HG03095 (cell line): ENCODE data around the gene BIN1.
"Not testable (repeated sequence)": the region's sequence is repeated elsewhere in the genome, so short reads cannot be mapped to it uniquely, and the experiment has no call there.

ENCODE experiments used
- ATAC-seq: cut with Tn5 transposase; IDR thresholded peaks from one replicate; pipeline ENCODE4 v1.9.1; 2021; ENCODE audit warnings: moderate library complexity; ENCODE audit not compliant: unreplicated experiment

The BIN1 gene

DNA sequence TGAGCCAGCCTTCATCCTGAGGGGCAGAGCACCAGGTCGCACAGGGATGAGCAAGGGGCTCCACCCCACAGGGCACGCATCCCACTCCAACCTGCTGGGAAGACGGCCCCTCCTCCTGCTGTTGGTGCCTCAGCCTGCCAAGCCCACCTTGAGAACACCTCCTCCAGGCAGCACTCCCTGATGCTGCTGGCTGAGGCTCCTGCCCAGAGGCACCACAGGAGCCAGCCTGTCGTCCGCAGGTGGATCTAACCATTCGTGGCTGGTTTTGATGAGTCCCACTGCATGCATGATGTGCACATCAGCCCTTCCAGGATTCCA lies 58.4 kb downstream of the BIN1 start:
- no peak for ATAC-seq

DNA sequence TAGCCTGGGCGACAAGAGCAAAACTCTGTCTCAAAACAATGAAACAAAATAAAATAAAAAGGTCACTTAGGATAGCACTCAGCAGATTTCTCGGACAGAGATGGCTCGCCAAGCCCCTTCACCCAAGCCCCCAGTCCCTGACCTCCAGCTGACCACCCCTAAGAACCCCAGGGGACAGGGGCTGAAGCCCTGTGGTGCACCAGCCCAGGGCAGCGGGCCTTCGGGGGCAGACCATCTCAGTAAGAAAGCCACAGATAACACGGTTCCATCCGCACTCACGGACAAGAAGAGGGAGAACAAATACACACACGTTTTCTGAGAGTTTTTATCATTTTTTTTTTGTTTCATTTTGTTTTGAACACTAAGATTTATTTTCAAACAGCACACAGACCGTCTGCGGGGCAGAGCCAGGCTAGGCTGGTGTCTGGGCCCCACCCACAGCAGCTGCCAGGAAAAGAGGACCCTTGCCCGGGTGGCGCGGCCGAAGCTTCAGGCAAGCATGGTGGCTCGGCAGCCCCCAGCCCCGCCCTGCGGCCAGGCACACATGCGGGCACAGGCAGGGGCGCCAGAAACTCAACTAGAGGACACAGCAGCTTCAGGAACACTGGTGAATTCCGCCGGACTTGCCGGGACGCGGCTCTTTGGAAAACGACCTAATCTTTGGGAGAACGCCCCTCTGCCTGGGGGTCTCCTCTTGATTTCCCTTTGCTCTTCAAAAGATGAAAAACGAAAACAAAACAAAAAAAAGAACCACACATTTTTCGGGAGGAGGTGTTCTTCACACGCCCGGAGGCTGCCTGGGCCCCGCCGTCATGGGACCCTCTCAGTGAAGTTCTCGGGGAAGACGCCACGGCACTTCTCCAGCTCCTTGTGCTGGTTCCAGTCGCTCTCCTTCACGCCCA lies 59.0 kb downstream of the BIN1 start:
- no peak for ATAC-seq

DNA sequence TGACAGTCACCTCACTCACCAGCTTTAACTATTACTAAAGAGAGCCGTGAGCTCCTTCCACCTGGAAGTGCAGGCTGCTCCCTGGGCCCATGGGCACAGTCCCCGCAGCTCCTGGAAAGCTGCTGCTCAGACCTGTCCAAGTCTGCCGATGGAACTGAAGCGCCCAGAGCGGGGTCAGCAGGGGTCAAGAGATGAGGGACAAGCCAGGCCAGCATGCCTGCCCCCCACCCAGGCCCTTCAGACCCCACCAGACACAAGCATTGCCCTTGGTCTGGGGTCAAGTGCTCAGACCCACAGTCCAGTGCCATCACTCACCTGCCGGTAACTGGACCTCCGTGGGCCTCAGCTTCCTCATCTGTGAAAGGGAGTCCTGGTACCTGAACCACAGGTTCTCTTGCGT lies 59.9 kb downstream of the BIN1 start:
- ATAC-seq, result no peak

DNA sequence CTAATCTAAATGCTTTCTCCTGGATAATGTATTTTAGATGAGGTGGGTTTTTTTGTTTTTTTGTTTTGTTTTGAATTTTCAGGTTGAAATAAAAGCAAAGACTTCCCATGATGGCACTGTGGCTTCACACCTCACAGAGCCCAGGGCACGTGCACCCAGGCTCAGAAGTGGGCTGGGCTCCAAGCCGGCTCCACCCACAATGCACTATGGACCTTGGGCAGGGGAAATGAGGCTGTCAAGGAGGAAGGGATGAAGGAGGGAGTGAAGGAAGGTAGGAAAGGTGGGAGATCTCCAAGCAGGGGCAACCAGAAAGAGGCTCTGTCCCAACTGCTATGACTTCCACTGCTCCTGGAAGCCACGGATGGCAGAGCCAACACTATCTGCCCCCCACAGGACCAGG lies 60.4 kb downstream of the BIN1 start:
- no peak for ATAC-seq

DNA sequence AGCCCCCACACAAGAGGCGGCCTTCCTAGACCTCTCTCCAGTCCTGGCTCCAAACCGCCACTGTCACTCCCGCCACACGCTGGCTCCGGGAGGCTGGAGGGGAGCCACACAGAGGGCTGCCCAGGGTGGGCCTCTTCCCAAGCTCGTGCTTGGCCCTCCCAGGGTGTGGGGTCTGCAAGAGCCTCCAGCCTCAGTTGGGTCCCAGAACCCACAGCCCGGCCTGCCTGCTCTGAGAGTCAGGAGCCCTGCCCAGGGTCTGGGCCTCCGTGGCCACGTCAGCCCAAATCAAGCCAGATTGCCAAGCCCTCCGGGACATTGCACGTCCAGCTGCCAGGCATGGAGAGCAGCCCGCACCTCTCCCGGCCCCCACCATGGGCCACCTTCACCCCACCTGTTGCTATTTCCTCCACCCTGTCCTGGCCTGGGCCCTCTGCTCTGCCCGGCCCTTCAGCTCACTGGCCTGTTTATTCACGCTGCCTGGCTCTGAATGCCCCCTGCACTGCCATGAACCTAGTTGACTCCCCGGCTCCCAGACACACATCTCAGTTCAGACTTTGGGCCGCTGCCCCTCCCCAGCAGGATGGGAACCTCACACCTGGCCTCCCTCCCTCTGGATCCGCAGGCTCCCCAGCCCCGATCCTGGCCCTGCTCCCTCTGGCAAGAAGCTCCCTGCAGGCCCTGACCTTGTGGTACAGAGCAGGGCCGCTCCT lies 61.0 kb downstream of the BIN1 start:
- no peak for ATAC-seq

DNA sequence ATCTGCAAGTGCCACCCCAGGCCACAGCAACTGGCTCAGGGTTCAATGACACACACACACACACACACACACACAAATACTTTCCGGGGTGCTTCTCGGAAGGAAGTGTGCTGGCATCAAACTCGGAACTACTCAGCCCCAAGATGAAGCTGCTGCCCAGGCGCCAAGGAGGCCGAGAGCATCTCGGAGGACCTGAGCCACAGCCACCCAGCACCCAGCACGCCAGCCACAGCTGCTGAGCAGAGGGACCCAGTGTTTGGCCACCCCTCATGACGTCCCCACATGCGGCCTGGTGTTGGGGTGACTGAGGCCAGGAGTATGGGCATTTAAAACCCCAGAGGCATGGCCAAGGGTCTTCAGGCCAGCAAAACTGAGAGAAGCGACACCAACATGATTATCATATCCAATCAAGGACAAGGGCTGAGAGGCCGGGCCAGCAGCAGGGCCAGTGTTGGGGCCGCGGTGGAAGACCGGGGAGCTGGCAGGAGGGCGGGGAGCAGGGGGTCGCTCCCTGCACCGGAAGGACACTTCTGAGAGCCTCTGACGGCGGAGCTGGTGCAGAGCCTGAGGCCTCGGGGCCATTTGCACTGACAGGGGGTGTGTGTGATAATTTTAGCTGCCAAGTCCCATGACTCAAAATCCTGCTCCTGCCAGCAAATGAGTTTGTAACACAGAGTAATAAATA lies 61.8 kb downstream of the BIN1 start:
- ATAC-seq, result no peak

DNA sequence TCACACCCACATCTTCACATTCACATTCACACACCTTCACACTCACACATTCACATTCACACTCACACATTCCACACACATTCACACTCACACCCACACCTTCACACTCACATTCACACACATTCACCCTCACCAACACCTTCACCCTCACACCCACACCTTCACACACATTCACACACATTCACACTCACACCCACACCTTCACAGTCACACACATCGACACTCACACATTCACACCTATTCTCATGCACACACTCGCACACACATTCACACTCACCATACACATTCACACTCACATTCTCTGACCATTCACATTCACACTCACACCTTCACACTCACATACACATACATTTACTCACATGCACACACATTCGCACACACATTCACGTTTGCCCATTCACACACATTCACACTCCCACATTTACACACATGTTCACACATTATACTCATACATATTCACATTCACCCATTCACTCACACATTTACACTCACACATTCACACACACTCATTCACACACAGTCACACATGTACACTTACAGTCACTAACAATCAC lies 62.7 kb downstream of the BIN1 start:
- no peak for ATAC-seq

DNA sequence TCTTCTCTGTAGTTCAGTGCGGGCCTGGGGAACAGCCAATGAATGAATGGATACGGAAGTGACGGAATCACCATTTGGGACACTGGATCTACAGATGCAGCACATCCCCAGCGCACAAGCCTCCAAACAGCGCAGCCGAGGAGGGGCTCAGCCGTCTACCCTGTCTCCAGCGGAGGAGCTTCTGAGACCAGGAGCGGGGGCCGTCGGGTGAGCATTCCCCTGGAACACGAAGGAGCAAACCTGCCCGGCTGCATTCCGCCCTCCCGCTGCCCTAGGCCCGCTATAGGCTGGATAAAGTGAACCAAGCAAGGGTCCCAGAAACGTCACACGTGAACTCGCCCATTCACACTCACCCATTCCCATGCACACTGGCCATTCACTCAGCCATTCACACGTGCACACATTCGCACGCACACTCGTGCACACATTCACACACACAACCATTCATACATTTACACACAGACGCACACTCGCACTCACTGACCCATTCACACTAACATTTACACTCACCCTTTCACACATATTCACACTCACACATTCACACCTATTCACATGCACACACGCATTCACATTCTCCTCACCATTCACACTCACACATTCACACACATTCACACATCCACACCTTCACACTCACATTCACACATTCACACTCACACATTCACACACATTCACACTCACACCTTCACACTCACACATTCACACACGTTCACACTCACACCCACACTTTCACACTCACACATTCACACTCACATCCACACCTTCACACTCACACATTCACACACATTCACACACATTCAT lies 63.4 kb downstream of the BIN1 start:
- no peak for ATAC-seq

DNA sequence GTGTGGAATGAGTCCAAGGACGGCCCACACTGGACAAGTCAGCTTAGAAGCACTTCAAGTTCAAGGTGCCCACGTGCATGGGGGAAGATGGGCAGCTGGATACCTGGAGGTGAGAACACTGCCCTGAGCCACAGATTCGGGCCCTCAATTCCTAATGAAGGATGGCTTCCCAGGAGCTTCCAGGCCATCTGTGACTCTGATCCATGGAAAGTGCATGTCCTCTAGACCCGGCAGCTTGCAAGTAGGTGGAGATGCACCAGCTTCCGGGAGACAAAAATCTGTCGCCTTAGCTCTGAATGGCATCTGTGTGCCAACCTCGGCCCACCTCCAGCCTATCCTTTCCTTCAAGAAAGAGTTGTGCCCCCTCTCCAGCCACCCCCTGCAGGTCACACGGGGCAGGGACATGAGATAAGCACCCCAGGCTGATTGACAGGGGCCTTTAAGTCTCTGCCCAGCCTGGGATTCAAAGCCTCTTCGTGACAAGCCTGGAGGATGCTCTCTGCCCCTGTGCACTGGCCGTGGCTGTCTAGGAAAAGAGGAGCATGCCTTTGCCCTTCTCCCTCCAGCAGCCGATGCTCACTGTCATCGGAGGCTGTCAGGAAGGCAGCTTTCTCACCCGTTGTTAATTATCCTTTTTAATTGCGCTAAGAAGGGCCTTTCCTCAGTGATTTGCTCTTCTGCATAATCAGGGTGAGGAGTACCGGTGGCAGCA lies 65.5 kb downstream of the BIN1 start:
- no peak for ATAC-seq

DNA sequence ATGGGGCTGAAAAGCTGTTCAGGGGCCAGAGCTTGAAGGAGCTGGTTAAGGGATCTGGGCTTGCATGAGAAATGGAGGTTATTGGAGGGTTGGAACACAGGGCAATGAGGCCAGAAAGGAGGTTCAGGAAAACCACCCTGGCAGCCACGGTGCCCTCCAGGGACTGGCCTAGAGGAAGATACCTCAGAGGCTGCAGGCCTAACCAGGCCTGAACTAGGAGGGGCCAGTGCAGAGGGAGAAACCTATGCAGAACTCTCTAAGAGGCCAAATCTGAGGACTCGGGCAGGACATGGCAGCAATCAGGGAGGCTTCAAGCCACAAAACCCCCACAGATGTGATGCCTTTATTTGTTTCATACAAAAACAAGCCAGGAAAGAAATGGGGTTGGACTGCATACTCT lies 66.8 kb downstream of the BIN1 start:
- no peak for ATAC-seq

DNA sequence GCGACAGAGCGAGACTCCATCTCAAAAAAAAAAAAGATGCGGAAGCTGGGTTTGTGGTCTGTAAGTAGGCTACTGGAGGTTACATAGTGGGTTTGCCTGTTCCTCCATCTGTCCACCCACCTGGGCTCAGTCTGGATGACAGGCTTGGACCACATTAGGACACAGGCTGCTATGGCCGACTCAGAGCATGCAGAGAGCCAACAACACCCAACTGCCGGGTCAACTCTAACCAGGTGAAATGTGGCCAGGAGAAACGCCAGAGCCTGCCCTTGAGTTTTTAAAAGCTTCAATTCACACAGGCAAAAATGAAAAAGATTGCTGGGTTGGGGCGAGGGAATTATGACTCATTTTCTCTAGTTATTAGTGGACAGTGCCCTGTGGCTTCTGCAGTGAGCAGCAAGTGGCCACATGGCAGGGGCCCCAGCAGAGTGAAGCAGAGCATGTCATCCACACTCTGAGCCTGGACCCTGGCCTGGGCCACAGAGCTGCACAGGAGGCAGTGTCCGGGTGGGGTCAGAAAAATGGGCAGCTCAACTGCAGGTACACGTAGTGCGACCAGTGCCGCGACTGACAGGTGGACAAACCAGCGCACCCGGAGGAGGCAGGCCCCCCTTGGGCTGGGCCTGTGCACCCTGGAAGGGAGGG lies 67.4 kb downstream of the BIN1 start:
- ATAC-seq, result peak; percentile 55

DNA sequence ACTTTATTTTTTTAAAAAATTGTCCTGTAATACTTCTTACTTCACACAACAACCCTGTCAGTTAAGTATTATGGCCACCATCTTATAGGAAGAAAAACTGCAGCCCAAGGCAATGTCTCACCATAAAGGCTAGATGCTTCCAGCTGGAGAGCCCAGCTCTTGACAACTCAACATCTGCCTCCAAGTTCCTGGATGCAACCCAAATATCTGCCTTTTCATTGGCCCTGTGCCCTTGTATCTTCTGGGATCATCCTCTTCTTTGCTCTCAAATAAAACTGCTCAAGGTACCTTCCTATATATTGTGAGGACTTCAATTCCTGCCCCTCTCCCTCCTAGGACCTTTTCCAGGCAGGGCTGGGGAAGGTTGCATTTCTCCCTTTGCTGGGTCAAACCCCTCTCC lies 69.5 kb downstream of the BIN1 start:
- ATAC-seq, result no peak

DNA sequence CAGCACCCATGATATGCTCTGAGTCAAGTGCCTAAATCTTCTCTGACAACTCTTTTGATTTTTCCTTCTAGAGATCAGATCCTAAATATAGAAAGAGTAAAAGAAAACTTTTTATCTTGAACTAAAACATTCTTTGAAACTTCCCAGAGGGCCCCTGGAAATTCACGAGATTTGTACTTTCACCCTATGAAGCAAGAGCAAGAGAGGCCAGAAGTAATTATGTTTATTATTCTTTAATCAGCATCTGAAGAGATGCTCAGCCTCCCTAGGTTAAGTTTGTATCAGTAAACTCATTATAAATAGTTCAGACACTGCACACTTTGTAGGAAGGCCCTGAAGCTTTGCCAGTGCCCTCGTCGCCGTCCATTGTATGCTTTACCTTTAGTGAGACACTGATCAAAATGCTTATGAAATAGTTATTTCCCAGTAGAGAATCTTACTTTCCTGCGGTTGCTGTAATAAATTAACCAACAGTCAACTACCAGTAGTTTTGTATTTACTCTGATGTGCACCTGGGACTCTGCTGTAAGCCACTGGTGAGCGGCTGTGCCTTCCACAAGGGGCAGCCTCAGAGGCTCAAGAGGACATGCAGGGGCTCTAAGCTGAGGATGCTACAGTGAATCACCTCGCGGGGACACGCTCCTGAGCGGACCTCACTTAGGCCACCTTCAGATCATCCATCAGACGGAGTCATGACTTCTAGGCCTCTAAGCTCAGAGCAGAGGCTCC lies 71.9 kb downstream of the BIN1 start:
- ATAC-seq, result peak; percentile 59

DNA sequence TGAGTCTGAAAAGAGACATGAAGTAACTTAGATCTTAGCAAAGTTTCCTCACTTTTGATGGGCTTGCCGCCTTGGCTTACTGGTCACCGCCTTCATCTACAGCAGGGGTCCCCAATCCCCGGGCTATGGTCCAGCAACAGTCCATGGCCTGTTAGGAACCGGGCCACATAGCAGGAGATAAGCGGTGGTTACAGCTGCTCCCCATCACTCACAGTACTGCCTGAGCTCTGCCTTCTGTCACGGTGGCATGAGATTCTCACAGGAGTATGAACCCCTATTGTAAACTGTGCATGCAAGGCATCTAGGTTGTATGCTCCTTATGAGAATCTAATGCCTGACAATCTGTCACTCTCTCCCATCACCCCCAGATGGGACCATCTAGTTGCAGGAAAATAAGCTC lies 72.9 kb downstream of the BIN1 start:
- no peak for ATAC-seq

DNA sequence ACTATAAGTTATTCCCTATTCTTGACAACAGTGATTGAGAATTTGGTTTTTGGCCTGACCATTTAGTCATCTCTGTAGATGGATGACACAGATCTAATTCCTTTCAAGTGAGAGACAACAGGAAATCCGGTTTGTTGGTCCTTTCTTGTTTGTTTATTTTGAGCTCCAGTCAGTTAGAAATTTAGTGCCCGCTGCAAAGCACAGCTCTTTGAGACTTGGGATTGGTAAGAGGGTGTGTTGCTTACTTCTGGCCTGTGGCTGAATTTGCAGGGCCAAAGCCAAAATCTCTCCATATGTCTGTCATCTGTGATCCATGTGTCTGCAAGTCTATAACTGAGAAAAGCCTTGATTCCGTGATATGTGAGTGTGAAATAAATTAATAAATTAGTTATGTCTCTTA lies 74.3 kb downstream of the BIN1 start:
- no peak for ATAC-seq

DNA sequence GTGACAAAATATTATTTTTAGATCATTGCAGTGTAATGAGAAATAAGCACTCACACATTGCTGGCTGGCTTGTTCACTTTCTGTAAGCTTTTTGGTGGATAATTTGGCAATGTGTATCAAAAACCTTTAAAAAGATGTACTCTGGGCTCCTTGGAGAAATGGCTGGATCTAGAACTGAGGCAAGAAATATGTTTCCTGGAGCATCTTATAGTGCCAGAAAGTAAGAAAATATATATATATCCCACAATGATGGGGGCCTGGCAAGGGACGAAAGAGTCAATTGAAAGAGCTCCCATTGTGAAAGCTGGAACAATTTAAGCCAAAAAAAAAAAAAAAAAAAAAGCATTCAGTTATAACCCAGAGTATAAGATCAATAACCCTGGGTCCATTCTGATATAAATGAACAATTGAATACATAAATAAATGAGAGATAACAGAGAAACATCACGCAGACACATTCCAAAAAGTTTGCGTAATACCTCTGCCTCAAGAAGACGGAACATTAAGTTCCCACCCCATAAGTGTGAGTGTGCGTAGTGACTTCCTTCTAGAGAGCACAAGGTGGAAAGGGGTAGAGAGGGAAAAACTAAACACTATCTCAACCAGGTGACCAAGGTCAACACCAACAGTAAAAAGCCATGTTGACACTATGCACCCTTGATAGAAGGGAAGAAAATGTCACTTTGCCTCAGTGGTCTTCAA lies 77.5 kb downstream of the BIN1 start:
- ATAC-seq, result no peak

DNA sequence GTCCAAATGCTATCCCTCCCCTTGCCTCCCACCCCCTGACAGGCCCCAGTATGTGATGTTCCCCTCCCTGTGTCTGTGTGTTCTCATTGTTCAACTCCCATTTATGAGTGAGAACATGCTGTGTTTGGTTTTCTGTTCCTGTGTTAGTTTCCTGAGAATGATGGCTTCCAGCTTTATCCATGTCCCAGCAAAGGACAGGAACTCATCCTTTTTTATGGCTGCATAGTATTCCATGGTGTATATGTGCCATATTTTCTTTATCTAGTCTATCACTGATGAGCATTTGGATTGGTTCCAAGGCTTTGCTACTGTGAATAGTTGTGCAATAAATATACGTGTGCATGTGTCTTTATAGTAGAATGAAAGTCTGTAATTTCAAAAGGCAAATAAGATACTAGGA lies 78.2 kb downstream of the BIN1 start:
- ATAC-seq, result not testable (repeated sequence)

DNA sequence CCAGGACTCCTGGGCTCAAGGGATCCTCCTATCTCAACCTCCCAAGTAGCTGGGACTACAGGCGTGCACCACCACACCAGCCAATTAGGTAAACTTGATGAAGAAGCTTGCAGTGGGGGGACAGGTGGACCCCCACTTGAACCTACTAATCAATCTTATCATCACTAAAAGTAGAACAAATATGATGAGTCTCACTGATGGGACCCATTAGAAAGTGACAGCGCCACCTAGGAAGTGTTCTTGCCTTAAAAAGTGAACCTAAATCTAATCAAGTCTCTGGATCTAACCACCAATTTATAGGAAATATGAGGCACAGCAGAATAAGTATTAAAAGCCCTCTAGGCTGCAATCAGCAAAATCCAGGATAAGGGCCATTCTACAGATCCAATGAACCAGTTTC lies 79.2 kb downstream of the BIN1 start:
- ATAC-seq, result no peak
